Astrocyte (in vitro differentiated cells and primary cell): ENCODE measurements around the gene CHN1. TPM values are rescaled to one million over a fixed set of nuclear protein-coding genes. Genes with fewer than 3 reads are reported as not detected.

Experiments
- DNase-seq: peaks from one replicate; pipeline ENCODE4 v3.0.0-alpha.2; 2010; ENCODE audit warnings: low read depth
- FAIRE-seq: peaks from 2 replicates; lab custom pipeline; 2011; peaks lifted over from hg19 to GRCh38; lab: Jason Lieb, UNC
- H2AFZ ChIP-seq: 2 replicates; pipeline ENCODE4 v1.6.0; 2012; ENCODE audit warnings: low read depth, low read length, inconsistent platforms
- H3K27ac ChIP-seq: 2 replicates; pipeline ENCODE4 v1.5.1; 2011; ENCODE audit warnings: low read depth, low read length, inconsistent platforms
- H3K27me3 ChIP-seq: 2 replicates; pipeline ENCODE4 v1.6.0; 2011; ENCODE audit warnings: low read length, inconsistent platforms; ENCODE audit not compliant: insufficient read depth
- H3K36me3 ChIP-seq: 2 replicates; pipeline ENCODE4 v1.5.1; 2011; ENCODE audit warnings: low read length, inconsistent platforms; ENCODE audit not compliant: insufficient read depth
- H3K4me1 ChIP-seq: 2 replicates; pipeline ENCODE4 v1.5.1; 2011; ENCODE audit warnings: low read length, inconsistent platforms; ENCODE audit not compliant: insufficient read depth
- H3K4me2 ChIP-seq: 2 replicates; pipeline ENCODE4 v1.6.0; 2012; ENCODE audit warnings: low read length, inconsistent platforms
- H3K4me3 ChIP-seq: 2 replicates; pipeline ENCODE4 v1.5.1; 2011; ENCODE audit warnings: low read depth, mild to moderate bottlenecking, low read length, inconsistent platforms; ENCODE audit not compliant: insufficient read depth
- H3K79me2 ChIP-seq: 2 replicates; pipeline ENCODE4 v1.6.0; 2012; ENCODE audit warnings: mild to moderate bottlenecking, low read length, inconsistent platforms; ENCODE audit not compliant: insufficient read depth
- H3K9ac ChIP-seq: 2 replicates; pipeline ENCODE4 v1.6.0; 2012; ENCODE audit warnings: mild to moderate bottlenecking, low read length, inconsistent platforms
- H3K9me3 ChIP-seq: 2 replicates; pipeline ENCODE4 v1.5.1; 2012; ENCODE audit warnings: low read depth, mild to moderate bottlenecking, low read length, inconsistent platforms; ENCODE audit not compliant: insufficient read depth
- H4K20me1 ChIP-seq: 2 replicates; pipeline ENCODE4 v1.6.0; 2012; ENCODE audit warnings: low read length, inconsistent platforms; ENCODE audit not compliant: insufficient read depth
- H3K27ac Mint-ChIP-seq: one replicate; pipeline ENCODE4 v1.8.0; 2021; ENCODE audit warnings: mild to moderate bottlenecking, mixed read lengths; ENCODE audit not compliant: unreplicated experiment
- H3K27me3 Mint-ChIP-seq: one replicate; pipeline ENCODE4 v1.8.0; 2021; ENCODE audit warnings: low read depth, mixed read lengths; ENCODE audit not compliant: unreplicated experiment
- H3K36me3 Mint-ChIP-seq: one replicate; pipeline ENCODE4 v1.8.0; 2021; ENCODE audit warnings: low read depth, mixed read lengths; ENCODE audit not compliant: unreplicated experiment
- H3K4me1 Mint-ChIP-seq: one replicate; pipeline ENCODE4 v1.8.0; 2021; ENCODE audit warnings: low read depth, mixed read lengths; ENCODE audit not compliant: unreplicated experiment
- H3K4me3 Mint-ChIP-seq: one replicate; pipeline ENCODE4 v1.8.0; 2021; ENCODE audit warnings: mild to moderate bottlenecking, moderate library complexity, mixed read lengths; ENCODE audit not compliant: unreplicated experiment
- H3K9me3 Mint-ChIP-seq: one replicate; pipeline ENCODE4 v1.8.0; 2021; ENCODE audit warnings: mild to moderate bottlenecking, mixed read lengths; ENCODE audit not compliant: unreplicated experiment
- EZH2 ChIP-seq: IDR thresholded peaks from 2 replicates; pipeline ENCODE4 v1.6.1; 2012; ENCODE audit warnings: mild to moderate bottlenecking, low read length, inconsistent platforms; ENCODE audit not compliant: insufficient read depth
- total RNA-seq: library from RNA; stranded (reverse); gene quantifications from 2 replicates; pipeline ENCODE4 v1.2.1, GENCODE V29; 2021
- TF ChIP-seq, protein P1 (sequence below): IDR thresholded peaks from 2 replicates; pipeline ENCODE4 v1.5.1; 2011; ENCODE audit warnings: low read depth, mild to moderate bottlenecking, inconsistent platforms, low read length, moderate library complexity; ENCODE audit not compliant: insufficient read depth

Gene CHN1
- total RNA-seq, 1 donor from 2014 or later, result 23.9 TPM

DNA sequence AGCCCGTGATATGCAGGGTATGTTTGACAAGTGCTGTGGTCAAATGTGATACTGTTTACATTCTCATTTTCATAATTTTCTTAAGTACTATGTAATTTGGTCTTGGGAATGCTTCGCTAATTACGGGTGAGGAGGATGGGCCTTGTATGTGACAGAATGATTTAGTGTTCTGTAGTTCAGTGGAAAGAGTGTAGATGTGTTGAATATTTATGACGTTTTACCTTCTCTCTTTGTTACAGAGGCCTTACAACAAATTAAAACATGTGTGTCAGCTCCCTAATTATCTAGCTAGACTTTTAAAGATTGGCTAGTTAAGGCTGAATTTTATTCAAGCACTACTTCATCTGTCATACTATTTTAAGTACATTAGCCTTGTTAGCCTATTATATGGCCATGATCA is 230.3 kb downstream of the CHN1 start:
- Histone ChIP-seq H3K4me1 (peaks cover 35% of the 10 kb centered on the region), H3K36me3 (no peaks in the 10 kb centered on the region), H3K4me2 (no peak overlapping the region), H3K4me3 (no peak overlapping the region), H3K9ac (no peak overlapping the region), H4K20me1 (no peaks in the 10 kb centered on the region), H2AFZ (no peak overlapping the region), H3K9me3 (no peaks in the 10 kb centered on the region), H3K27ac (no peak overlapping the region), H3K27me3 (no peaks in the 10 kb centered on the region), H3K79me2 (no peaks in the 10 kb centered on the region)
- Mint-ChIP-seq H3K4me3 (no peak overlapping the region), H3K4me1 (peaks cover 42% of the 10 kb centered on the region), H3K27ac (no peak overlapping the region), H3K27me3 (no peaks in the 10 kb centered on the region), H3K36me3 (no peaks in the 10 kb centered on the region), H3K9me3 (no peaks in the 10 kb centered on the region)
- FAIRE-seq, result no peak
- TF ChIP-seq, protein P1, sequence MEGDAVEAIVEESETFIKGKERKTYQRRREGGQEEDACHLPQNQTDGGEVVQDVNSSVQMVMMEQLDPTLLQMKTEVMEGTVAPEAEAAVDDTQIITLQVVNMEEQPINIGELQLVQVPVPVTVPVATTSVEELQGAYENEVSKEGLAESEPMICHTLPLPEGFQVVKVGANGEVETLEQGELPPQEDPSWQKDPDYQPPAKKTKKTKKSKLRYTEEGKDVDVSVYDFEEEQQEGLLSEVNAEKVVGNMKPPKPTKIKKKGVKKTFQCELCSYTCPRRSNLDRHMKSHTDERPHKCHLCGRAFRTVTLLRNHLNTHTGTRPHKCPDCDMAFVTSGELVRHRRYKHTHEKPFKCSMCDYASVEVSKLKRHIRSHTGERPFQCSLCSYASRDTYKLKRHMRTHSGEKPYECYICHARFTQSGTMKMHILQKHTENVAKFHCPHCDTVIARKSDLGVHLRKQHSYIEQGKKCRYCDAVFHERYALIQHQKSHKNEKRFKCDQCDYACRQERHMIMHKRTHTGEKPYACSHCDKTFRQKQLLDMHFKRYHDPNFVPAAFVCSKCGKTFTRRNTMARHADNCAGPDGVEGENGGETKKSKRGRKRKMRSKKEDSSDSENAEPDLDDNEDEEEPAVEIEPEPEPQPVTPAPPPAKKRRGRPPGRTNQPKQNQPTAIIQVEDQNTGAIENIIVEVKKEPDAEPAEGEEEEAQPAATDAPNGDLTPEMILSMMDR, result no peak
- TF ChIP-seq EZH2, result no peak
- DNase-seq, result no peak

DNA sequence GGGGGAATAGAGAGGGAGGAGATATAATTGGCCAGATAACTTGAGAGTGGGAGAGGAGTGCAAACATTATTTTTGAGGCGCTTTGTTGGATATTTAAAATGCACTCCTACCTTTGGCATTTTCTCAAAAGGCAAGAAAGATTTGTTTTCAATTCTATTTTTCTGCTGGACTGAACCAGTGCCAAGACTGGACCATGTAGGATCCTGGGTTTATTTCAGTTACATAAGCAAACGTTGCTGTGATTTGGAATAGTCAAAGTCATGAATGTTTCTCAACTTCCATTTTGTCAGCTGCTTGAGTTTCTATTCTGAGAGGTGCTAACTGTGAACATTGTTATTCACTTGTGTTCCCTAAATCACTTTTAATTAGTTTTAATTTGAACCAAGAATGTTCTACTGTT is 232.0 kb downstream of the CHN1 start:
- H3K36me3 ChIP-seq, result no peaks in the 10 kb centered on the region
- H3K36me3 Mint-ChIP-seq, result no peaks in the 10 kb centered on the region
- H3K9me3 Mint-ChIP-seq, result no peaks in the 10 kb centered on the region
- H3K4me3 ChIP-seq, result no peak overlapping the region
- no peak overlapping the region for H3K4me2 ChIP-seq
- TF ChIP-seq EZH2, result no peak
- TF ChIP-seq, protein P1, result no peak
- no peaks in the 10 kb centered on the region for H3K27me3 ChIP-seq
- no peaks in the 10 kb centered on the region for H3K9me3 ChIP-seq
- FAIRE-seq (no peak), DNase-seq (no peak)
- peaks cover 28% of the 10 kb centered on the region for H3K4me1 Mint-ChIP-seq
- no peaks in the 10 kb centered on the region for H3K27me3 Mint-ChIP-seq
- H3K27ac Mint-ChIP-seq, result peak overlapping the region; percentile 15
- H2AFZ ChIP-seq, result no peak overlapping the region
- H4K20me1 ChIP-seq, result no peaks in the 10 kb centered on the region
- H3K79me2 ChIP-seq, result no peaks in the 10 kb centered on the region
- no peak overlapping the region for H3K9ac ChIP-seq
- H3K4me1 ChIP-seq, result peaks cover 19% of the 10 kb centered on the region
- no peak overlapping the region for H3K4me3 Mint-ChIP-seq
- H3K27ac ChIP-seq, result no peak overlapping the region

DNA sequence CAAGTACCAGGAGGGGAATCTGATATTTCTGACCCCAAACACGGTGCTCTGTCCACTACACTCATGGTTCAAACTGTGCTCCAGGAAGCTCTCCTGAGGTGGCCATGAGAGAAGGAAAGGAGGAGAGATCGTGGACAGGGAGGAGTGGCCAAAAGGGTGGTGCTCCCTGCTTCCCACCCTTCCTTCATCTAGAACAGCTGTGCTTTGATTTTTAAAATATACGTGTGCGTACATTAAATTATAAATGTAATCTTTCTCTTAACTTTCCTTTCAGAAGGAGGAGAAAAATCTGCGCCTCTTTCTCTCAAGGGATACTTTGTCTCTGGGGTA is 232.7 kb downstream of the CHN1 start:
- no peak for DNase-seq
- H3K27me3 Mint-ChIP-seq, result no peaks in the 10 kb centered on the region
- H3K36me3 Mint-ChIP-seq, result no peaks in the 10 kb centered on the region
- H3K9me3 ChIP-seq, result no peaks in the 10 kb centered on the region
- FAIRE-seq, result no peak
- H3K27me3 ChIP-seq, result no peaks in the 10 kb centered on the region
- H4K20me1 ChIP-seq, result no peaks in the 10 kb centered on the region
- peaks cover 20% of the 10 kb centered on the region for H3K4me1 Mint-ChIP-seq
- no peaks in the 10 kb centered on the region for H3K79me2 ChIP-seq
- no peak overlapping the region for H3K9ac ChIP-seq
- no peaks in the 10 kb centered on the region for H3K36me3 ChIP-seq
- H3K4me3 ChIP-seq, result no peak overlapping the region
- H3K4me2 ChIP-seq, result peak overlapping the region; percentile 58
- TF ChIP-seq, protein P1, result no peak
- no peak for TF ChIP-seq EZH2
- H3K4me1 ChIP-seq, result peaks cover 11% of the 10 kb centered on the region
- H3K9me3 Mint-ChIP-seq, result no peaks in the 10 kb centered on the region
- H3K27ac ChIP-seq, result peak overlapping the region; percentile 60
- peak overlapping the region; percentile 73 for H3K27ac Mint-ChIP-seq
- H2AFZ ChIP-seq, result peak overlapping the region; percentile 73
- no peak overlapping the region for H3K4me3 Mint-ChIP-seq
